Ovary (tissue), 9 donors: Measurements from ENCODE around the gene TNIK. TPM values are rescaled to one million over a fixed set of nuclear protein-coding genes. Genes with fewer than 3 reads are reported as not detected.

Source experiments
- DNase-seq, 5 donors: peaks; one replicate each; pipeline ENCODE4 v3.0.0-alpha.2; 2019 to 2020
- H3K27ac ChIP-seq, 2 donors: fragments of 200-600 bp; one replicate each; pipeline versions ENCODE4 v1.5.1 to v1.8.0; 2019 to 2022
- H3K27me3 ChIP-seq: fragments of 200-600 bp; one replicate; pipeline ENCODE4 v1.8.0; 2022
- H3K36me3 ChIP-seq: fragments of 200-600 bp; sonication (generic); one replicate; pipeline ENCODE4 v1.5.1; 2019
- H3K4me1 ChIP-seq: one replicate; pipeline ENCODE4 v1.8.1; 2013; ENCODE audit warnings: mild to moderate bottlenecking, moderate library complexity; ENCODE audit not compliant: insufficient read depth
- H3K4me3 ChIP-seq: fragments of 200-600 bp; sonication (generic); one replicate; pipeline ENCODE4 v1.5.1; 2017
- H3K9me3 ChIP-seq, 2 donors: fragments of 200-600 bp in 1 of 2; sonication (generic) in 1 of 2; one replicate each; pipeline versions ENCODE4 v1.5.1 to v1.8.1; 2013 to 2019; ENCODE audit warnings: mild to moderate bottlenecking in 1 of 2, moderate library complexity in 1 of 2
- EP300 ChIP-seq: sonication (generic); formaldehyde crosslinking; IDR thresholded peaks from one replicate; pipeline ENCODE4 v1.6.1; 2017; ENCODE audit warnings: antibody characterized with exemption
- POLR2A ChIP-seq: fragments of 450-650 bp; IDR thresholded peaks from one replicate; pipeline ENCODE4 v1.6.1; 2017; ENCODE audit warnings: antibody characterized with exemption, mild to moderate bottlenecking, moderate library complexity
- WGBS, 3 donors: extraction: QIAGEN DNeasy Blood & Tissue Kit in 1 of 3; methylation state at CpG; one replicate each; pipeline versions ENCODE4 v1.1.5 to v1.1.7; 2013 to 2017; 5-methylcytosine and 5-hydroxymethylcytosine counted together
- intact Hi-C, 4 donors: fragments of 100-400 bp; cut with DNase I; formaldehyde crosslinking; loops; one replicate each; pipeline versions ENCODE4 v1.11.0 to v1.15.1; 2022 to 2023
- polyA plus RNA-seq, 2 donors: library from polyadenylated mRNA; stranded (reverse); fragments of 200-250 nt in 1 of 2; fragments of 350-450 nt in 1 of 2; fragmentation: Illumina TruSeq in 1 of 2; extraction: RNeasy Lipid Tissue Mini Kit (QIAGEN cat#74804) in 1 of 2; gene quantifications; one replicate each; pipeline ENCODE4 v1.2.3, GENCODE V29; 2013 to 2014
- total RNA-seq, 7 donors: library from RNA; depleted of rRNA in 2 of 7; stranded (reverse); fragments of >200 nt in 2 of 7; fragmentation: NEBNext Ultra II Directional in 3 of 7; extraction: Animal tissue kit (Norgen Biotek cat#: 25700) in 3 of 7; gene quantifications; one replicate each; pipeline versions ENCODE4 v1.1.0 to v1.2.4, GENCODE V29; 2016 to 2023
- TF ChIP-seq, protein P1 (sequence below), 3 donors: fragments of 450-650 bp in 2 of 3; fragments of 200-600 bp in 1 of 3; IDR thresholded peaks; one replicate each; pipeline versions ENCODE4 v1.5.1 to v1.8.0; 2016 to 2022; ENCODE audit warnings: antibody characterized with exemption in 3 of 3, mild to moderate bottlenecking in 1 of 3
- donor health status: DM: no; HTN: no; CAD: no; lungs with moderate emphysema.
- donor health status: DM: no; HTN: no; CAD: no.
- donor health status: Bipolar disorder and iron deficiency.
- donor health status: DM: yes; HTN: yes; CAD: no.
- donor health status: DM: no; HTN: no; CAD: no.
- donor health status: DM: yes; HTN: yes; CAD: no.

TNIK gene
- total and polyA plus RNA-seq, 9 donors, result 1.1 to 9.5 (median 4.5) TPM

DNA sequence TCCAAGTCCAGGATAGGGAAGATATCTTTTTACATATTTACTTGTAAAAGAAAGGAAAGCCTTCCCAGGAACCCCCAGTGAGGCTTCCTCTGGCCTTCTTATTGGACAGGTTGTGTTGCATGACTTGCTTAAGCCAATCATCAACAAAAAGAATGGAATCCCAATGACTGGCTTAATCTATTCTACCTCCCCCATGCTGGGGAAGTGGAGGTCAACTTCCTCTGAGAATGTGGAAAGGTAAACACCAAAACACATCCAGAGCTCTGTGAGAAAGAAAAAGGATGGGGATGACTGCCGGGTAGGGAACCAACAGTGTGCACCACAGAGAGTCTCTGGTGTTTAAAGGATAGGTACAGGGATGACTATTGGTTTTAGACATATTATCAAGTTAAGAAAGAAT, 25.1 kb downstream of the TNIK start:
- Histone ChIP-seq H3K4me1 (no peaks in the 10 kb centered on the region), H3K27me3 (no peaks in the 10 kb centered on the region), H3K9me3 (no peaks in the 10 kb centered on the region), H3K4me3 (no peak overlapping the region), H3K36me3 (no peaks in the 10 kb centered on the region), H3K27ac (no peak overlapping the region)
- 88 to 91% (median 89%) methylated on average over 1 of the region's 1 CpG for WGBS, 3 donors
- no peak for TF ChIP-seq POLR2A
- no peak for TF ChIP-seq EP300
- TF ChIP-seq, protein P1, sequence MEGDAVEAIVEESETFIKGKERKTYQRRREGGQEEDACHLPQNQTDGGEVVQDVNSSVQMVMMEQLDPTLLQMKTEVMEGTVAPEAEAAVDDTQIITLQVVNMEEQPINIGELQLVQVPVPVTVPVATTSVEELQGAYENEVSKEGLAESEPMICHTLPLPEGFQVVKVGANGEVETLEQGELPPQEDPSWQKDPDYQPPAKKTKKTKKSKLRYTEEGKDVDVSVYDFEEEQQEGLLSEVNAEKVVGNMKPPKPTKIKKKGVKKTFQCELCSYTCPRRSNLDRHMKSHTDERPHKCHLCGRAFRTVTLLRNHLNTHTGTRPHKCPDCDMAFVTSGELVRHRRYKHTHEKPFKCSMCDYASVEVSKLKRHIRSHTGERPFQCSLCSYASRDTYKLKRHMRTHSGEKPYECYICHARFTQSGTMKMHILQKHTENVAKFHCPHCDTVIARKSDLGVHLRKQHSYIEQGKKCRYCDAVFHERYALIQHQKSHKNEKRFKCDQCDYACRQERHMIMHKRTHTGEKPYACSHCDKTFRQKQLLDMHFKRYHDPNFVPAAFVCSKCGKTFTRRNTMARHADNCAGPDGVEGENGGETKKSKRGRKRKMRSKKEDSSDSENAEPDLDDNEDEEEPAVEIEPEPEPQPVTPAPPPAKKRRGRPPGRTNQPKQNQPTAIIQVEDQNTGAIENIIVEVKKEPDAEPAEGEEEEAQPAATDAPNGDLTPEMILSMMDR (IDR thresholded peaks at IDR 0.05), result no peak
- intact Hi-C loops, result no loop called here
- no peak for DNase-seq

- Histone ChIP-seq H3K36me3 (no peaks in the 10 kb centered on the region), H3K27ac (no peak overlapping the region), H3K4me1 (no peaks in the 10 kb centered on the region), H3K27me3 (no peaks in the 10 kb centered on the region), H3K9me3 (no peaks in the 10 kb centered on the region), H3K4me3 (no peak overlapping the region)
- 21 to 32% (median 24%) methylated on average over 1 of the region's 1 CpG for WGBS, 3 donors
- DNase-seq, result no peak
- TF ChIP-seq, protein P1 (IDR thresholded peaks at IDR 0.05), result no peak
- TF ChIP-seq POLR2A, result no peak
- no peak for TF ChIP-seq EP300
- intact Hi-C loops, result no loop called here
Measured at GRCh38 chr3:171432548-171432947, 27.7 kb downstream of the TNIK start.

- H3K4me3 ChIP-seq, result no peak overlapping the region
- DNase-seq, result no peak
- no peak for TF ChIP-seq POLR2A
- no peak for TF ChIP-seq EP300
- TF ChIP-seq, protein P1 (IDR thresholded peaks at IDR 0.05), result no peak
- H3K27ac ChIP-seq, result no peak overlapping the region
- H3K27me3 ChIP-seq, result no peaks in the 10 kb centered on the region
- intact Hi-C loops, result no loop called here
- no peaks in the 10 kb centered on the region for H3K4me1 ChIP-seq
- 96 to 99% (median 97%) methylated on average over 1 of the region's 1 CpG for WGBS, 3 donors
- no peaks in the 10 kb centered on the region for H3K36me3 ChIP-seq
- no peaks in the 10 kb centered on the region for H3K9me3 ChIP-seq
Measured at GRCh38 chr3:171431550-171431949, 28.7 kb downstream of the TNIK start.

- DNase-seq, result no peak
- Histone ChIP-seq H3K27ac (no peak overlapping the region), H3K27me3 (no peaks in the 10 kb centered on the region), H3K36me3 (no peaks in the 10 kb centered on the region), H3K4me3 (no peak overlapping the region), H3K4me1 (no peaks in the 10 kb centered on the region), H3K9me3 (no peaks in the 10 kb centered on the region)
- TF ChIP-seq, protein P1 (IDR thresholded peaks at IDR 0.05), result no peak
- no peak for TF ChIP-seq POLR2A
- no peak for TF ChIP-seq EP300
- intact Hi-C loops, result no loop called here
Measured at GRCh38 chr3:171430530-171430929, 29.7 kb downstream of the TNIK start.

- DNase-seq, result no peak
- H3K27me3 ChIP-seq, result no peaks in the 10 kb centered on the region
- H3K9me3 ChIP-seq, result no peaks in the 10 kb centered on the region
- no peaks in the 10 kb centered on the region for H3K36me3 ChIP-seq
- WGBS, 3 donors, result 93 to 97% (median 94%) methylated on average over 2 of the region's 2 CpGs
- no peaks in the 10 kb centered on the region for H3K4me1 ChIP-seq
- H3K4me3 ChIP-seq, result no peak overlapping the region
- TF ChIP-seq POLR2A (no peak), EP300 (no peak)
- TF ChIP-seq, protein P1 (IDR thresholded peaks at IDR 0.05), result no peak
- intact Hi-C loops, result no loop called here
- no peak overlapping the region for H3K27ac ChIP-seq
Measured at GRCh38 chr3:171429635-171430034, 30.6 kb downstream of the TNIK start.
